Neural cell (in vitro differentiated cells): Measurements from ENCODE around the gene GSK3B. TPM values are rescaled to one million over a fixed set of nuclear protein-coding genes. Genes with fewer than 3 reads are reported as not detected.
A peak's percentile ranks its signal among the peaks of the same experiment; 100 is the strongest.
"Not testable (repeated sequence)": the region's sequence is repeated elsewhere in the genome, so short reads cannot be mapped to it uniquely, and the experiment has no call there.

Experiments used
- H2AFZ ChIP-seq: fragments of 200-600, 300-800 bp; sonication (generic), shearing (Covaris generic); 2 replicates; pipeline ENCODE4 v1.6.0; 2014; ENCODE audit warnings: low read depth, mild to moderate bottlenecking, antibody characterized with exemption, low read length, moderate library complexity
- H3F3A ChIP-seq: fragments of 200-600 bp; shearing (Covaris generic); 2 replicates; pipeline ENCODE4 v1.6.1; 2016; ENCODE audit warnings: mild to moderate bottlenecking, moderate library complexity, mixed read lengths, antibody characterized with exemption, low read length; ENCODE audit not compliant: insufficient read depth, poor library complexity, severe bottlenecking
- H3K27ac ChIP-seq: fragments of 200-600, 300-800 bp; sonication (generic), shearing (Covaris generic); 2 replicates; pipeline ENCODE4 v1.5.1; 2014; ENCODE audit warnings: mild to moderate bottlenecking, low read length, moderate library complexity
- H3K27me3 ChIP-seq: fragments of 300-800, 200-600 bp; sonication (generic), shearing (Covaris generic); 2 replicates; pipeline ENCODE4 v1.6.0; 2014; ENCODE audit warnings: mild to moderate bottlenecking, low read depth, low read length, moderate library complexity; ENCODE audit not compliant: insufficient read depth
- H3K36me3 ChIP-seq: fragments of 300-800, 200-600 bp; sonication (generic), shearing (Covaris generic); 2 replicates; pipeline ENCODE4 v1.5.1; 2014; ENCODE audit warnings: mild to moderate bottlenecking, antibody characterized with exemption, low read length, moderate library complexity; ENCODE audit not compliant: insufficient read depth
- H3K4me2 ChIP-seq: fragments of 300-800, 200-600 bp; sonication (generic), shearing (Covaris generic); 2 replicates; pipeline ENCODE4 v1.6.0; 2014; ENCODE audit warnings: mild to moderate bottlenecking, low read length
- H3K4me3 ChIP-seq: fragments of 300-800, 200-600 bp; sonication (generic), shearing (Covaris generic); 2 replicates; pipeline ENCODE4 v1.5.1; 2014; ENCODE audit warnings: mild to moderate bottlenecking, low read length, moderate library complexity
- H3K79me2 ChIP-seq: fragments of 200-600 bp; shearing (Covaris generic); replicated peaks from 2 replicates; pipeline ENCODE4 v1.6.0; 2014; ENCODE audit warnings: mild to moderate bottlenecking, low read length, moderate library complexity; ENCODE audit not compliant: insufficient read depth
- H3K9ac ChIP-seq: fragments of 300-800, 200-600 bp; sonication (generic), shearing (Covaris generic); 2 replicates; pipeline ENCODE4 v1.6.1; 2016; ENCODE audit warnings: mild to moderate bottlenecking, low read length, mixed read lengths
- H3K9me2 ChIP-seq: fragments of 200-600 bp; shearing (Covaris generic); 2 replicates; pipeline ENCODE4 v1.6.1; 2016; ENCODE audit warnings: mild to moderate bottlenecking, low read length, mixed read lengths; ENCODE audit not compliant: insufficient read depth
- H3K9me3 ChIP-seq: fragments of 200-600, 300-800 bp; sonication (generic), shearing (Covaris generic); 2 replicates; pipeline ENCODE4 v1.6.1; 2016; ENCODE audit warnings: mild to moderate bottlenecking, mixed run types, low read length, moderate library complexity, mixed read lengths
- H4K20me1 ChIP-seq: fragments of 200-600 bp; shearing (Covaris generic); 2 replicates; pipeline ENCODE4 v1.6.1; 2016; ENCODE audit warnings: mild to moderate bottlenecking, mixed run types; ENCODE audit not compliant: insufficient read depth
- CTCF ChIP-seq: fragments of 450-650 bp; IDR thresholded peaks from 2 replicates; pipeline ENCODE4 v1.5.1; 2014; ENCODE audit warnings: antibody characterized with exemption, mild to moderate bottlenecking, moderate library complexity; ENCODE audit not compliant: poor library complexity, severe bottlenecking
- EP300 ChIP-seq: fragments of 450-650 bp; conservative IDR thresholded peaks from 2 replicates; pipeline ENCODE4 v1.6.1; 2014; ENCODE audit warnings: antibody characterized with exemption, mild to moderate bottlenecking, moderate library complexity; ENCODE audit not compliant: poor library complexity, severe bottlenecking
- EZH2 ChIP-seq: fragments of 200-600, 300-800 bp; shearing (Covaris generic), sonication (generic); IDR thresholded peaks from 2 replicates; pipeline ENCODE4 v1.6.1; 2014; ENCODE audit warnings: antibody characterized with exemption, low read length, borderline replicate concordance, mild to moderate bottlenecking; ENCODE audit not compliant: insufficient read depth, poor library complexity, severe bottlenecking
- MXI1 ChIP-seq: fragments of 450-650 bp; conservative IDR thresholded peaks from 2 replicates; pipeline ENCODE4 v1.6.1; 2014; ENCODE audit warnings: antibody characterized with exemption, mild to moderate bottlenecking; ENCODE audit not compliant: poor library complexity, severe bottlenecking
- POLR2AphosphoS5 ChIP-seq: IDR thresholded peaks from 2 replicates; pipeline ENCODE4 v1.6.1; 2012
- RAD21 ChIP-seq: fragments of 450-650 bp; conservative IDR thresholded peaks from 2 replicates; pipeline ENCODE4 v1.6.1; 2014; ENCODE audit warnings: antibody characterized with exemption, mild to moderate bottlenecking, moderate library complexity
- SMC3 ChIP-seq: fragments of 450-650 bp; conservative IDR thresholded peaks from 2 replicates; pipeline ENCODE4 v1.6.1; 2014; ENCODE audit warnings: antibody characterized with exemption, mild to moderate bottlenecking, moderate library complexity; ENCODE audit not compliant: poor library complexity
- TAF1 ChIP-seq: IDR thresholded peaks from 2 replicates; pipeline ENCODE4 v1.6.1; 2012; ENCODE audit warnings: low read depth
- polyA plus RNA-seq: library from polyadenylated mRNA; depleted of rRNA; stranded (reverse); fragments of >200 nt; gene quantifications from 2 replicates; pipeline ENCODE4 v1.2.3, GENCODE V29; 2014

The GSK3B gene
- polyA plus RNA-seq, 1 donor from 2014 or later: 48.5 TPM

- no peaks in the 10 kb centered on the region for H3K36me3 ChIP-seq
- H3K79me2 ChIP-seq: peaks cover 95% of the 10 kb centered on the region
- H4K20me1 ChIP-seq: peaks cover 5% of the 10 kb centered on the region
- H3F3A ChIP-seq: peaks cover 3% of the 10 kb centered on the region
- TF ChIP-seq SMC3 (no peak), POLR2AphosphoS5 (no peak)
- no peaks in the 10 kb centered on the region for H3K9me2 ChIP-seq
- no peak overlapping the region for H3K27ac ChIP-seq
- H3K9me3 ChIP-seq: no peaks in the 10 kb centered on the region
- no peak overlapping the region for H2AFZ ChIP-seq
- H3K4me3 ChIP-seq: no peak overlapping the region
- no peak overlapping the region for H3K9ac ChIP-seq
- H3K27me3 ChIP-seq: no peaks in the 10 kb centered on the region
- H3K4me2 ChIP-seq: no peak overlapping the region
These were observed 75.9 kb downstream of the GSK3B start for GRCh38 chr3:120018299-120018698.

DNA sequence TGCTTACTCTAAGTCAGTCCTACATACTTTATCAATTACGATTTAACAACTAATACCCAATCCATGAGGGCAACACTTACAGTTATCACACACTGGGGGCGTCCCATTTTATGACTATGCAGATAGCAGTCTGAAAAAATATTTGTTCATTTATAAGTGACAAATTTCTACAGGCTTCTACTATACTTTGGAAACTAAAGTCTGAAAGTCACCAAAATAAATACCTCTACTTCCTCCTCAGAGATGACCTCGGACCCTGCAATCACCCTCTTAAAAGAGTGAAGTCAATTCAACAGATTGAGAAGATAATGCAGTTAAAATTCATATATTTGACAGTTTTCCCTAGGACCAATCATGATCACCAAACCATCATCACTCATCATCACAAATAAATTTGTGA is 76.6 kb downstream of the GSK3B start:
- no peak overlapping the region for H2AFZ ChIP-seq
- no peaks in the 10 kb centered on the region for H3K9me2 ChIP-seq
- H3K4me3 ChIP-seq: no peak overlapping the region
- peaks cover 95% of the 10 kb centered on the region for H3K79me2 ChIP-seq
- H3K27ac ChIP-seq: no peak overlapping the region
- no peaks in the 10 kb centered on the region for H3F3A ChIP-seq
- H3K36me3 ChIP-seq: no peaks in the 10 kb centered on the region
- no peak overlapping the region for H3K9ac ChIP-seq
- H4K20me1 ChIP-seq: peaks cover 5% of the 10 kb centered on the region
- no peaks in the 10 kb centered on the region for H3K9me3 ChIP-seq
- H3K4me2 ChIP-seq: no peak overlapping the region
- no peak for TF ChIP-seq EP300
- no peaks in the 10 kb centered on the region for H3K27me3 ChIP-seq

GRCh38 chr3:120013481-120013880 is 80.8 kb downstream of the GSK3B start:
- Histone ChIP-seq H4K20me1 (peaks cover 6% of the 10 kb centered on the region), H3K4me2 (no peak overlapping the region), H3K9me2 (no peaks in the 10 kb centered on the region), H3F3A (no peaks in the 10 kb centered on the region), H3K27ac (no peak overlapping the region), H3K36me3 (no peaks in the 10 kb centered on the region), H3K79me2 (peaks cover 96% of the 10 kb centered on the region), H3K9me3 (no peaks in the 10 kb centered on the region), H2AFZ (no peak overlapping the region), H3K27me3 (no peaks in the 10 kb centered on the region), H3K4me3 (no peak overlapping the region), H3K9ac (no peak overlapping the region)
- TF ChIP-seq EP300: no peak
- no peak for TF ChIP-seq TAF1
- TF ChIP-seq MXI1: no peak
- no peak for TF ChIP-seq EZH2

DNA sequence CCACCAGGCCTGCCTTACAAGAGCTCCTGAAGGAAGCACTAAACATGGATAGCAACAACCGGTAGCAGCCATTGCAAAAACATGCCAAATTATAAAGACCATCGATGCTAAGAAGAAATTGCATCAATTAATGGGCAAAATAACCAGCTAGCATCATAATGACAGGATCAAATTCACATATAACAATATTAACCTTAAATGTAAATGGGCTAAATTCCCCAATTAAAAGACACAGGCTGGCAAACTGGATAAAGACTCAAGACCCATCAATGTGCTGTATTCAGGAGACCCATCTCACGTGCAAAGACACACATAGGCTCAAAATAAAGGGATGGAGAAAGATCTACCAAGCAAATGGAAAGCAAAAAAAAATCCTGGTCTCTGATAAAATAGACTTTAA is 88.5 kb downstream of the GSK3B start:
- H3K79me2 ChIP-seq: peaks cover 66% of the 10 kb centered on the region
- H3K36me3 ChIP-seq, H3K27me3 ChIP-seq, H3K4me2 ChIP-seq, H3K4me3 ChIP-seq, H3K9me2 ChIP-seq, H3K9ac ChIP-seq, H3F3A ChIP-seq, H3K27ac ChIP-seq, H4K20me1 ChIP-seq, H2AFZ ChIP-seq, H3K9me3 ChIP-seq: not testable (repeated sequence)

DNA sequence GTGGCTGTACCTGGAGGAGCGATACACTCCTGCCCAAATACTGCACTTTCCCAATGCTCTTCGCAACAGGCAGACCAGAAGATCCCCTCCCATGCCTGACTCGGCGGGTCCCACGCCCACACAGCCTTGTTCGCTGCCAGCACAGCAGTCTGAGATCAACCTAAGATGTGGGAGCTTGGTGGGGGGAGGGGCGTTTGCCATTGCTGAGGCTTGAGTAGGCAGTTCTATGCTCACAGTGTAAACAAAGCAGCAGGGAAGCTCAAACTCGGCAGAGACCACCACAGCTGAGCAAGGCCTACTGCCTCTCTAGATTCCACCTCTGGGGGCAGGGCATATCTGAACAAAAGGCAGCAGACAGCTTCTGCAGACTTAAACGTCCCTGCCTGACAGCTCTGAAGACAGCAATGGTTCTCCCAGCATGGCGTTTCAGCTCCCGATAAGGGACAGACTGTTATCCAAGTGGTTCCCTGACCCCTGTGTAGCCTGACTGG is 90.2 kb downstream of the GSK3B start:
- H3K27me3 ChIP-seq, H3F3A ChIP-seq, H3K36me3 ChIP-seq, H3K9me2 ChIP-seq, H3K9me3 ChIP-seq, H4K20me1 ChIP-seq, H2AFZ ChIP-seq: not testable (repeated sequence)
- Histone ChIP-seq H3K9ac (peak overlapping the region; percentile 46), H3K4me3 (peak overlapping the region; percentile 58), H3K27ac (peak overlapping the region; percentile 72), H3K4me2 (peak overlapping the region; percentile 14), H3K79me2 (peaks cover 53% of the 10 kb centered on the region)
- peak; percentile 41 for TF ChIP-seq MXI1
- TF ChIP-seq RAD21: peak; percentile 58
- peak; percentile 78 for TF ChIP-seq EP300
- TF ChIP-seq POLR2AphosphoS5: peak; percentile 88
- peak; percentile 65 for TF ChIP-seq CTCF
- peak; percentile 54 for TF ChIP-seq SMC3
